HG02798 (cell line): ENCODE data around the gene RPL37.
"Not testable (repeated sequence)": the region's sequence is repeated elsewhere in the genome, so short reads cannot be mapped to it uniquely, and the experiment has no call there.

Experiments
- ATAC-seq: cut with Tn5 transposase; IDR thresholded peaks from one replicate; pipeline ENCODE4 v1.9.1; 2021; ENCODE audit warnings: mild to moderate bottlenecking; ENCODE audit not compliant: unreplicated experiment, poor library complexity

The RPL37 gene

GRCh38 chr5:40834849-40835787, at the start of gene RPL37:
Gene RPL37 (minus strand): TSS chr5:40835222. CDS start chr5:40835185, 37 bp downstream.
- peak; percentile 98 for ATAC-seq

DNA sequence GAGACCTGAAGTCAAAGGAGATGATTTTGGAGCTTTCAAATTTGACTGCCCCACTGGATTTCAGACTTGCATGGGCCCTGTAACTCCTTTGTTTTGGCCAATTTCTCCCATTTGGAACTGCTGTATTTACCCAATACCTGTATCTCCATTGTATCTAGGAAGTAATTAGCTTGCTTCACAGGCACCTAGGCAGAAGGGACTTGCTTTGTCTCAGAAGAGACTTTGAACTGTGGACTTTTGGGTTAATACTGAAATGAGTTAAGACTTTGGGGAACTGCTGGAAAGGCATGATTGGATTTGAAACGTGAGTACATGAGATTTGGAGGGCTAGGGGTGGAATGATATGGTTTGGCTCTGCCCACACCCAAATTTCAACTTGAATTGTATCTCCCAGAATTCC, 48.0 kb upstream of the RPL37 start:
- not testable (repeated sequence) for ATAC-seq

DNA sequence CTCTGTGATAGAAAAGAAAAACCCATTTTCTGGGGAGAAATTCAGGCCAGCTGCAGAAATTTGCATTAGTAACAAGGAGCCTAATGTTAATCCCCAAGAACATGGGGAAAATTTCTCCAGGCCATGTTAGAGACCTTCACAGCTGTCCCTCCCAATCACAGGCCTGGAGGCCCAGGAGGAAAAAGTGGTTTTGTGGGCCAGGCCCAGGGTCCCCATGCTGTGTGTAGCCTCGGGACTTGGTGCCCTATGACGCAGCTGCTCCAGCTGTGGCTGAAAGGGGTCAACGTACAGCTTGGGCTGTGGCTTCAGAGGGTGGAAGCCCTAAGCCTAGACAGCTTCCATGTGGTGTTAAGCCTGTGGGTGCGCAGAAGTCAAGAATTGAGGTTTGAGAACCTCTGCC, 47.3 kb upstream of the RPL37 start:
- ATAC-seq, result no peak

DNA sequence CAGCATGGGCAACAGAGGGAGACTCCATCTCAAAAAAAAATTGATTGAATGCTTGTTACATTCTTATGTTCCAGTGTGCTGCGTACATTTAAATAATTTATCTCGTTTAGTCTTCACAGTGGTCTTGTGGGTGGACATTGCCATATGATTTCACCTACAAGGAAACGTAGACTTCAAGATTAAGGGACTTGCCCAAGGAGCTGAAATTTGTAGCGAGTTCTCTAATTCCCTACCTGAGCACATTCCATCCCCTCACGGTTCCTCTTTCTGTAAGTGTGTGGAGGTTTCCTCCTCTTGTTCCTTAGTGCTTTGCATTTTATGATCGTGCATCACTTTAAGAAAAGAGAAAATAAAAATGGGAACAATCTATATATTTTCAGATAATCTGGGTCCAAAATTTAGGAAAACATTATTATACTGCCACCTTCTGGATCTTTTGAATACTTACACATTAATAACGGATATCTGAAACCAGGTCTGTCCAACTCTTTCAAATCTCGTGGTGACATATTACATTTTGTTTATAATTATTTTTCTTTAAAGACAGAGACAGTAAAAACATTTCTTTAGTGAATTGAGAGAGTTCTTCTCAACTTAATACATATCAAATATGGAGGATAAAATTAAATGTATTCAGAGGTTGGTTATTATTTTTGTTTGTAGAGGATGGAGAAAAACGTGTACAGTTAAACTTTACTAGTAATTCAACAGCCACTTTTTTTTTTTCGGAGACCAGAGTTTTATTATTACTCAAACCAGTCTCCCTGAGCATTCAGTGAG, 44.3 kb upstream of the RPL37 start:
- no peak for ATAC-seq

GRCh38 chr5:40877371-40877988, 42.5 kb upstream of the RPL37 start:
- no peak for ATAC-seq

DNA sequence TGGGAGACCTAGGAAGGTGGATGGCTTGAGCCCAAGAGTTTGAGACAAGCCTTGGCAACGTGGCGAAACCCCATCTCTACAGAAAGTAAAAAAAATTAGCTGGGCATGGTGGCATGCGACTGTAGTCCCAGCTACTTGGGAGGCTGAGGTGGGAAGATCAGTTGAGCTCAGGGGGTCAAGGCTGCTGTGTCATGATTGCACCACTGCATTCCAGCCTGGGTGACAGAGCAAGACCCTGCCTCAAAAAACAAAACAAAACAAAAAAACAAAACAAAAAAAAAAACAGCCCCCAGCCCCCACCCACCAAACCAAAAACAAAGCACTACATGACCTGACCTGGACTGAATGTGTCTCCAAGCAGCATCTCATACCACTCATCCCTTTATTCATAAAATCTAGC, 40.9 kb upstream of the RPL37 start:
- ATAC-seq, result no peak

- no peak for ATAC-seq
Measured at GRCh38 chr5:40873286-40873880, 38.4 kb upstream of the RPL37 start.

GRCh38 chr5:40872253-40872652, 37.2 kb upstream of the RPL37 start:
- ATAC-seq, result not testable (repeated sequence)

GRCh38 chr5:40871177-40871576, 36.2 kb upstream of the RPL37 start:
- no peak for ATAC-seq

DNA sequence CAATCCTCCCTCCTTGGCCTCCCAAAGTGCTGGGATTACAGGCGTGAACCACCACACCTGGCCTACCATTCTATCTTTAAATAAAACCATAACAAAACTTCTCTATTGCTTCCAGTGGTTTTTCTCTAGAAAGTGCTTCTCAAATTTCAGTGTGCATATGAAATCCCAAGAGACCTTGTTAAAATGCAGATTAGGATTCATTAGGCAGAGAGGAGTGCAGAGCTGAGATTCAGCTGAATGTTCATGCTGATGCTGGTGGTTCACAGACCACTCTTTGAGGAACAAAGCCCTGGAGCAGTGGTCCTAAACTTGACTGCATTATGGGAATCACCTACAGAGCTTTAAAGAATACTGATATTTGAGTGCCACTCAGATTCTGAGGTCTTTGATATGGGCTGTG, 34.4 kb upstream of the RPL37 start:
- ATAC-seq, result no peak

GRCh38 chr5:40866844-40867243, 31.8 kb upstream of the RPL37 start:
- no peak for ATAC-seq

DNA sequence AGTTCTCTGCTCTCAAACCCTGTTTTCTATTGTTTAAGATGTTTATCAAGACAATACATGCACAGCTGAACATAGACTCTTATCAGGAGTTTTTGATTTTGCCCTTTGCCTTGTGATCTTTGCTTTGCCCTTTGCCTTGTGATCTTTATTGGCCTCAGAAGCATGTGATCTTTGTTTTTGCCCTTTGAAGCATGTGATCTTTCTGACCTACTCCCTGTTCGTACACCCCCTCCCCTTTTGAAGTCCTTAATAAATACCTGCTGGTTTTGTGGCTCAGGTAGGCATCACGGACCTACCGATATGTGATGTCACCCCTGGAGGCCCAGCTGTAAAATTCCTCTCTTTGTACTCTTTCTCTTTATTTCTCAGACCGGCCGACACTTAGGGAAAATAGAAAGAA, 30.0 kb upstream of the RPL37 start:
- not testable (repeated sequence) for ATAC-seq

DNA sequence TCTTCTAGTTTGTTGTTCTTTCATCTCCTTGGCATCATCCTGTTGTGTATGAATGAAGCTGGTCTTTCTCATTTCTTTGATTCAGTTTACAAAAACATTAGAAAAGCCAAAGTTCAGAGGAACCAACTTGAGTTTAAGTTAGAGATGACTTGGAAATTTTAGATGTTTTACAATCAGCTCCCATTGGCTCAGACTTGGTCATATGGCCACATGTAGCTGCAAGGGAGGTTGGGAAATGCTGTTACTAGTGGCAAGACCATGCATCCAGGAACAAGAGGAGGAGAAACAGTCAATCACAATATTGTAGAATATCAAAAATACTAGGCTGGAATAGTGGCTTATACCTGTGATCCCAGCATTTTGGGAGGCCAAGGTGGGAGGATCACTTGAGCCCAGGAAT, 25.7 kb upstream of the RPL37 start:
- ATAC-seq, result no peak

GRCh38 chr5:40853632-40854192, 18.7 kb upstream of the RPL37 start:
- ATAC-seq, result no peak

DNA sequence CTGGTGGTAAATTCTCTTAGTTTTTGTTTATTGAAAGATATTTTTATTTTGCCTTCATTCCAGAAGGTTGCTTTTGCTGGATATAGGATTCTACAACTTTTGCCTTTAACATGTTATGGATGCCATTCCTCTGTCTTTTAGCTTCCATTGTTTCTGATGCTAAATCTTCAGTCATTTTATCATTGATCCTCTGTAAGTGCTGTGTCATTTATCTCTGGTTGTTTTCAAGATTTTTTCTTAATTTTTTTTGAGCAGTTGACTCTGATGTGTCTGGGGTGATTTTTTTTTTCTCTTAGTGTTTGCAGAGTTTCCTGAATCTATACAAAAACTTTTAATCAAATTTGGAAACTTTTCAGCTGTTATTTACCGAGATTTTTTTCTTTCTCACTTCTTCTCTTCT, 12.5 kb upstream of the RPL37 start:
- ATAC-seq, result no peak

- no peak for ATAC-seq
Measured at GRCh38 chr5:40846371-40846770, 11.3 kb upstream of the RPL37 start.

GRCh38 chr5:40844565-40844964, 9.5 kb upstream of the RPL37 start:
- ATAC-seq, result no peak

DNA sequence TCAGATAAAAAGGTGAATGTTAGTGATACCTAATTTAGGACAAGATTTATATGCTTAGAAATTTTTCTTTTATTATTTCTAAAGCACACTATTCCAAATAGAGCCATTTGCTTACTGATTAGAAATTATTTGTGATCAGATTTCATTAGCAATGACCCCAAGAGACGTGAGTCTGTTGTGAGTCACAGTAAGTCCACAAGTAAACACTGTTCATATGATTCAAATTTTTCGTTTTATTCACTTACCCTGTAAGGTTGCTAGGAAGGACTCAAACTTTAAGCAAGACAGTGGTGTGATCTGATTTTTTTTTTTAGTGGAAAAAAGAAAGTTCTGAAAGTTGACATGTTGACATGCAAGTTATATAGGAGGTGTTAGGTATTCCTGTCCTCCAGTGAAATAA, 7.3 kb upstream of the RPL37 start:
- ATAC-seq, result no peak

GRCh38 chr5:40841068-40841805, 6.2 kb upstream of the RPL37 start, which contains the start of gene CARD6:
Gene CARD6 (plus strand): TSS chr5:40841367. CDS start chr5:40841383, 16 bp downstream.
- peak; percentile 59 for ATAC-seq
